HTR-8/SVneo (cell line): Measurements from ENCODE around the gene NCOA1.
A peak's percentile ranks its signal among the peaks of the same experiment; 100 is the strongest.
"Not testable (repeated sequence)": the region's sequence is repeated elsewhere in the genome, so short reads cannot be mapped to it uniquely, and the experiment has no call there.

Experiments
- DNase-seq: peaks from one replicate; pipeline ENCODE4 v3.0.0; 2011; ENCODE audit warnings: low spot score, mixed read lengths; ENCODE audit not compliant: insufficient read length
- FAIRE-seq: peaks from 2 replicates; lab custom pipeline; 2011; peaks lifted over from hg19 to GRCh38; lab: Jason Lieb, UNC

The NCOA1 gene

GRCh38 chr2:24568551-24568950, 77.5 kb downstream of the NCOA1 start:
- FAIRE-seq (no peak), DNase-seq (no peak)

GRCh38 chr2:24569565-24569964, 78.5 kb downstream of the NCOA1 start:
- not testable (repeated sequence) for FAIRE-seq, DNase-seq

- no peak for DNase-seq
- FAIRE-seq, result no peak
These were observed 79.2 kb downstream of the NCOA1 start for GRCh38 chr2:24570225-24570624.

- FAIRE-seq (no peak), DNase-seq (no peak)
These were observed 80.9 kb downstream of the NCOA1 start for GRCh38 chr2:24571828-24572442.

- no peak for FAIRE-seq
These were observed 85.1 kb downstream of the NCOA1 start for GRCh38 chr2:24576146-24576545.

GRCh38 chr2:24576617-24577016, 85.6 kb downstream of the NCOA1 start:
- FAIRE-seq (no peak), DNase-seq (no peak)

More at GRCh38 chr2:24576146-24576545, 85.1 kb downstream of the NCOA1 start:
- no peak for DNase-seq

- no peak for FAIRE-seq
- no peak for DNase-seq
These were observed 86.4 kb downstream of the NCOA1 start for GRCh38 chr2:24577481-24577880.

DNA sequence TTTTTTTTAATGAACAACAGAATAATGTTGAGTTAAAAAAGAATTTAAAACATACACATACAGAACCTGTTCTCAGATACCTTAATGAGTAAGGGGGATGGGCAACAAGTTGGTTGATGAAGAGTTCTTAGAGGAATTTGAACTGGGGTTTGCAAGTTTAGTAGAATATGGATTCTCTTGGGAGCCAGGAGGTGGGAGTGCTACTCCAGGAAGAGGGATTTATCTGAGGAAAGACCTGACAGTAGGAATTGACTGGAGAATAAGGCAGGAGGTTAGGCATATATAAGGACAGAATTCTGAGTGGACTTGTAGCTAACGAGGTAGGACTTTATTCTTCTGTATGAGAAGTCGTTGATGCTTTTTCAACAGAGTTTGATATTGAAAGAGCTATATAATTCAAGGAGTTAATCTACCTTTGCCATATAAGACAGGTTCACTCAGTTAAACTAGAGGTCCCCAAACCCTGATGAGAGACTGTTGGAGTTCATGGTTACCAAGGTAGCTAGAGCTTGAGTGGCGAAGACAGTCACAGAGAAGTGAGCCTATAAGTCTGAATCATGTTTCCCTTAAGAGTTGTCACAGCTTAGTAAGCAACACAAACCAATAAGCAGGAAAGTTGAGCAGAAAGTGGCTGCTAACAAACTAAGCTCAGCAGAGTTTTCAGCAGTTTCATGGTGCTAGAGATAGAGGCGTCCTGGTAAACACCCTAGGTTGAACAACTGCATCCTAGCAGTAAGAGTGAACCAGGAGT, 88.2 kb downstream of the NCOA1 start:
- FAIRE-seq, result no peak
- DNase-seq, result no peak

DNA sequence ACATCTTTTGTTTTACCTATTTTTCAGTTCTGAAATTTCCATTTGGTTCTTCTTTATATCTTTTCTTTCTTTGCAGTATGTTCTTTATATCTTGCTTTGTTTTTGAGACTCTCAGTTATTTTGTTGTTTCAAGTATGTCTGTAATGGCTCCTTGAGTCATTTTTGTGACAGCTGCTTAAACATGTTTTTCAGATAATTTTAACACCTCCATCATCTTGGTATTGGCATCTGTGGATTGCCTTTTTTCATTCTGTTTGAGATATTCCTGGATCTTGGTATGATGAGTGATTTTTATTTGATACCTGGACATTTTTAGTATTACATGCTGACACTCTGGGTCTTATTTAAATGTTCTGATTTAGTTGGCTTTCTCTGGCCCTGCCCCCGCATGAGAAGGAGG, 89.5 kb downstream of the NCOA1 start:
- no peak for FAIRE-seq

GRCh38 chr2:24581971-24582370, 90.9 kb downstream of the NCOA1 start:
- FAIRE-seq, DNase-seq: not testable (repeated sequence)

More for the DNA sequence above, 89.5 kb downstream of the NCOA1 start:
- no peak for DNase-seq

GRCh38 chr2:24586955-24587354, 95.9 kb downstream of the NCOA1 start:
- no peak for FAIRE-seq
- no peak for DNase-seq

DNA sequence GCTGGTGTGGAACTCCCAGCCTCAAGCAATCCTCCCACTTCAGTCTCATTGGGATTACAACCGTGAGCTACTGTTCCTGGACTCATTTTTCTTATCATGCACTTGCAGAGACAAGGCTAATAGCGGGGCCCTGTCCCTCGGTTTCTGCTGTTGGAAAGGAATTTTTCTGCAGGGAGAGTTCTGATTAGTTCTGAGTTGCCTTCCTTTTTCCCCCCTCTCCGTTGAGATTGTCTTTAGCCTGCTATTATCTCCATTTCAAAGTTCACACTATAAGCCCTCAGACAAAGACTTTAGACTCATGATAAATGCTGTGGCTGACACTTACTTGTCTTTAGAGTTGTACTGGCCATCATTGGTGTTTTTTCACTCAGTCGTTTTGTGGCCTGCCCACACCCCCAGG, 97.2 kb downstream of the NCOA1 start:
- FAIRE-seq, result peak; percentile 9
- no peak for DNase-seq

GRCh38 chr2:24592441-24593100, 101.5 kb downstream of the NCOA1 start:
- DNase-seq, result no peak
- FAIRE-seq, result no peak

DNA sequence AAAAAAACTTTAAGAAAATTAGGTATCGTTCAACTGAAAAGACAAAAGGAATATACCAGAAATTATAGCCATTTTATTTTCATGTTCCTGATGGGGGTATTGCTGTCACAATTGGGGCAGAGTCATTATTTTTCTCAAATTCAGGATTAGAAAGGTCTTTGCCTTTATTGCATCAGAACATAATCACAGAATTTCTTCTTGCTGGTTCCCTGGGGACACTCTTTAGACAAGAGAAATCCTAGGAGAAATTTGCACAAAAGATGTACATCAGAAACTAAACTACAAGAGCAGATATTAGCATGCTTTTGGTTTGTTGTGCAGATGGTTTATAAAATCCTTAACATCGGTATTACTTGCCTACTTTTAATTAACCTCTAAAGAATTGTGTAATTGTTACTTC, 103.2 kb downstream of the NCOA1 start:
- DNase-seq, result no peak
- no peak for FAIRE-seq

- FAIRE-seq (peak; percentile 23), DNase-seq (no peak)
These were observed 106.3 kb downstream of the NCOA1 start for GRCh38 chr2:24597181-24597870.

- not testable (repeated sequence) for DNase-seq, FAIRE-seq
These were observed 109.1 kb downstream of the NCOA1 start for GRCh38 chr2:24600140-24600539.

DNA sequence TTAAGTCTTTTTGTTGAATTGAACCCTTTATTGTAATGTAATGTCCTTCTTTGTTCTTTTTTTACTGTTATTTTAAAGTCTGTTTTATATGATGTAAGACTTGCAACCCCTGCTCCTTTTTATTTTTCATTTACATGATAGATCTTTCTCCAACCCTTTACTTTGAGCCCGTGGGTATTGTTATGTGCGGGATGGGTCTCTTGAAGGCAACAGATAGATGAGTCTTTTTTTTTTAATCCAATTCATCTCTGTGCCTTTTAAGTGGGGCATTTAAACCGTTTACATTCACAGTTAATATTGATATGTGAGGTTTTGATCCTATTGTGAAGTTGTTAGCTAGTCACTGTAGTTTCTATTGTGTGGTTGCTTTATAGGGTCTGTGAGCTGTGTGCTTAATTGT, 120.6 kb downstream of the NCOA1 start:
- no peak for FAIRE-seq

DNA sequence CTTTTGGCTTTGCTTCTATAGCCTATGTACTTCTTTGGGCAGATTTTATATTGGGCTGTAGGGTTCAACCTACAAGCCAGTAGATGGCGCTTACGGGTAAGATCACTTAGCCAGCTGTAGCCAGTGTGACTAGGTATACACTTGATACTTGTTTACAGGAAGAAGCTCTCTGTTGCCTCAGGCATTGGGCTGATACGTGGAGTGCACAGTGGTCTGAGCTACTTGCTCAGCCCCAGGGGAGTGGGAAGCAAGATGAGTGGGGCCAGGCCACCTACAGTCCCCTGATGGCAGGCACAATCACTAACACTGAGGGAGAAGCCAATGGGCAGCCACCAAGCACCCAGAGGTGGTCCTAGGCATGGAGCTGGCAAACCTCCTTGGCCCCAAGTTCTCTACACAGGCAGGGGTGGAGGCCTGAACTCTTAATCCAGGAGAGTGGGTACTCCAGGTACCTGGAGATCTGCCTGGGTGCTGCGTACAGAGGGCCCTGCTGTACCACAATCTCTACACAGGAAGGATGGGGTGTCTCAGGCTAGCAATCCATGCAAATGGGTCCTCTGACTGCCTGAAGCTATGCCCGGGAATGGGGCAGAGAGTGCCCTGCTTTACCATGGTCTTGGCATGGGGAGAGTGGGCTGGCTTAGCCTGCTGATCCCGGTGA, 122.2 kb downstream of the NCOA1 start:
- FAIRE-seq (peak; percentile 80), DNase-seq (peak; percentile 61)

More for the DNA sequence above, 120.6 kb downstream of the NCOA1 start:
- DNase-seq, result no peak

DNA sequence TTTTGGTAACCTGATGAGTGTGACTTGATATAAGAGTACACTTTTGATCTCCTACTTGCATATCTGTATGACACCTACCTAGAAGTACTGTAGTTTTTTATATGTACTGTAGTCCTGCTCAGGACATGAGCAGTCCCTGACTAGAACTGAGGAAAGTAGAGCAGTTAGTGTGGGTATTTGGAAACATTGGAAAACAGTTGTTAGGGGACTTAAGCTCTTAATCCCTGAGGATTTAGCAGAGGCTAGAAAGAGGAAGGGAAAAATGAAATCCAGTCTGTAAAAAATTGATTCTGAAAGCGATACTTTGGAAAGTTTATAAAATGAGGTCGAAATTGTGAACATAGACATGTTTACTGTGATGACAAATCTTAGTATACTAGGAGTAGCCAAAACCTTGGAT, 125.6 kb downstream of the NCOA1 start:
- no peak for DNase-seq
- no peak for FAIRE-seq

GRCh38 chr2:24617424-24617823, 126.4 kb downstream of the NCOA1 start:
- no peak for FAIRE-seq
- no peak for DNase-seq
